Measurements from ENCODE around the gene CHRNE.

GRCh38 chr17:4899341-4900230, 3.3 kb downstream of the CHRNE start, which contains the start of gene C17orf107:
- TF ChIP-seq, protein P1, sequence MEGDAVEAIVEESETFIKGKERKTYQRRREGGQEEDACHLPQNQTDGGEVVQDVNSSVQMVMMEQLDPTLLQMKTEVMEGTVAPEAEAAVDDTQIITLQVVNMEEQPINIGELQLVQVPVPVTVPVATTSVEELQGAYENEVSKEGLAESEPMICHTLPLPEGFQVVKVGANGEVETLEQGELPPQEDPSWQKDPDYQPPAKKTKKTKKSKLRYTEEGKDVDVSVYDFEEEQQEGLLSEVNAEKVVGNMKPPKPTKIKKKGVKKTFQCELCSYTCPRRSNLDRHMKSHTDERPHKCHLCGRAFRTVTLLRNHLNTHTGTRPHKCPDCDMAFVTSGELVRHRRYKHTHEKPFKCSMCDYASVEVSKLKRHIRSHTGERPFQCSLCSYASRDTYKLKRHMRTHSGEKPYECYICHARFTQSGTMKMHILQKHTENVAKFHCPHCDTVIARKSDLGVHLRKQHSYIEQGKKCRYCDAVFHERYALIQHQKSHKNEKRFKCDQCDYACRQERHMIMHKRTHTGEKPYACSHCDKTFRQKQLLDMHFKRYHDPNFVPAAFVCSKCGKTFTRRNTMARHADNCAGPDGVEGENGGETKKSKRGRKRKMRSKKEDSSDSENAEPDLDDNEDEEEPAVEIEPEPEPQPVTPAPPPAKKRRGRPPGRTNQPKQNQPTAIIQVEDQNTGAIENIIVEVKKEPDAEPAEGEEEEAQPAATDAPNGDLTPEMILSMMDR (IDR thresholded peaks at IDR 0.05), result no peak
- peak; percentile 9 to 54 (median 44) for TF ChIP-seq POLR2A (IDR thresholded peaks at IDR 0.05)

Data from body of pancreas (tissue), 4 donors.